ENCODE results near the gene CHRNA3. TPM values are rescaled to one million over a fixed set of nuclear protein-coding genes. Genes with fewer than 3 reads are reported as not detected.

Gene CHRNA3
- polyA plus RNA-seq, 1 of the 3 experiments (the other 2 are of a cell fraction) = 2.3 TPM

DNA sequence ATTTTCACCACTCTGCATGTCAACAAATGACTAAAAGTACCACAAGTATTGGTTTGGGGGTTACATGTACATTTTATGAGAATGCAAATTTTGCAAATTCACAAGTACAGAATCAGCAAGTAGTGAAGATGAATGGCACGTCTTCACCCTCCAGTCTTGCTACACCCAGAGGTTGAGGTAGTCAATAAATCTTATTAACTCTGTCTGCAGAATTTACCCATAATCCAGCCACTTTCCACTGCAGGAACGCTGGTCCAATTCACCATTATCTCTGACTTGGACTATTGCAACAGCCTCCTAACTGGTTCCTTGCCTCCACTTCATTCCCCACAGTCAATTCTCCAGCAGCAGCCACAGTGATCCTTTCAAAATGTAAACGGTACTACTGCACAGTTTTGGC is 70.0 kb downstream of the CHRNA3 start (continued):
- TF ChIP-seq, protein P1, sequence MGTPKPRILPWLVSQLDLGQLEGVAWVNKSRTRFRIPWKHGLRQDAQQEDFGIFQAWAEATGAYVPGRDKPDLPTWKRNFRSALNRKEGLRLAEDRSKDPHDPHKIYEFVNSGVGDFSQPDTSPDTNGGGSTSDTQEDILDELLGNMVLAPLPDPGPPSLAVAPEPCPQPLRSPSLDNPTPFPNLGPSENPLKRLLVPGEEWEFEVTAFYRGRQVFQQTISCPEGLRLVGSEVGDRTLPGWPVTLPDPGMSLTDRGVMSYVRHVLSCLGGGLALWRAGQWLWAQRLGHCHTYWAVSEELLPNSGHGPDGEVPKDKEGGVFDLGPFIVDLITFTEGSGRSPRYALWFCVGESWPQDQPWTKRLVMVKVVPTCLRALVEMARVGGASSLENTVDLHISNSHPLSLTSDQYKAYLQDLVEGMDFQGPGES (IDR thresholded peaks at IDR 0.05; ENCODE audit: low read depth, low read length) = no peak

DNA sequence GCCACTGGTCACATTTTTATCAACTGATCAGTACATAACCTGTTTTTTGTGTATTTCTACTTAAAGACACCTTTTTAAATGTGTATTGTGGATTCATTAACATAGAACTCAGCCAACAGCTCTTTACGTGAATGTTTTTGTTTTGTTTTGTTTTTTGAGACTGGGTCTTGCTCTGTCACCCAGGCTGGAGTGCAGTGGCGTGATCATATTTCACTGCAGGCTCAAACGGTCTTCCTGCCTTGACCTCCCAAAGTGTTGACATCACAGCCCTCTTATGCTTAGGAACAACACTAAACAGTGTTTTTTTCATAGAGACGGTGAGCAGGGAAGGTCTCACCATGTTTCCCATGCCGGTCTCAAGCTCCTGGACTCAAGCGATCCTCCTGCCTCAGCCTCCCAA is 70.6 kb downstream of the CHRNA3 start:
- Histone ChIP-seq H3K9me3 (no peaks in the 10 kb centered on the region), H3K27me3 (ENCODE audit: insufficient read depth) (no peaks in the 10 kb centered on the region), H3K4me2 (no peak overlapping the region), H2AFZ (ENCODE audit: low read depth) (no peak overlapping the region), H3K4me1 (ENCODE audit: control insufficient read depth in 1 of 2, insufficient read depth in 2 of 2, low read depth in 1 of 2, low read length in 1 of 2) (no peaks in the 10 kb centered on the region), H3K9ac (no peak overlapping the region), H3K9me2 (no peaks in the 10 kb centered on the region), H3K36me3 (replicated peaks in 1 of 2; ENCODE audit: control insufficient read depth in 1 of 2, insufficient read depth in 2 of 2, low read length in 1 of 2) (peaks cover 47 to 53% of the 10 kb centered on the region in 2 experiments), H3K4me3 (ENCODE audit: low read depth in 2 of 2, low read length in 1 of 2) (no peak overlapping the region), H3K27ac (ENCODE audit: low read depth in 2 of 2, low read length in 1 of 2) (no peak overlapping the region), H4K20me1 (ENCODE audit: insufficient read depth) (no peaks in the 10 kb centered on the region), H3K79me2 (ENCODE audit: insufficient read depth) (no peaks in the 10 kb centered on the region), H3F3A (replicated peaks; ENCODE audit: insufficient read depth) (peaks cover 11% of the 10 kb centered on the region)
- POLR2A ChIA-PET = interaction anchor here (2.0 kb wide), 1 partner anchor 9 kb away, joined by 4 read pairs; no protein-coding TSS in a partner anchor
- no peak for DNase-seq
- CTCF ChIA-PET = interaction anchor here (0.8 to 1.3 kb wide), 3 partner anchors 10 to 66 kb away, joined by 3 to 7 read pairs (median 4); partner anchors contain the start of gene PSMA4
- TF ChIP-seq MXI1 (IDR thresholded peaks at IDR 0.05; ENCODE audit: low read depth, low read length) = no peak
- TF ChIP-seq, protein P2, sequence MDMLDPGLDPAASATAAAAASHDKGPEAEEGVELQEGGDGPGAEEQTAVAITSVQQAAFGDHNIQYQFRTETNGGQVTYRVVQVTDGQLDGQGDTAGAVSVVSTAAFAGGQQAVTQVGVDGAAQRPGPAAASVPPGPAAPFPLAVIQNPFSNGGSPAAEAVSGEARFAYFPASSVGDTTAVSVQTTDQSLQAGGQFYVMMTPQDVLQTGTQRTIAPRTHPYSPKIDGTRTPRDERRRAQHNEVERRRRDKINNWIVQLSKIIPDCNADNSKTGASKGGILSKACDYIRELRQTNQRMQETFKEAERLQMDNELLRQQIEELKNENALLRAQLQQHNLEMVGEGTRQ (IDR thresholded peaks at IDR 0.05; ENCODE audit: borderline replicate concordance, low read depth, low read length) = no peak
- TF ChIP-seq YY1 (IDR thresholded peaks at IDR 0.05; ENCODE audit: low read depth) = no peak
- no peak for TF ChIP-seq FOXJ3 (CRISPR knock-in tag; IDR thresholded peaks at IDR 0.05)
- TF ChIP-seq SIN3A (IDR thresholded peaks at IDR 0.05; ENCODE audit: borderline replicate concordance, low read depth, low read length) = no peak
- 87% methylated on average over 6 of the region's 6 CpGs for WGBS (ENCODE audit: low lambda C conversion rate)

Small RNAs within 50 kb of the gene (small RNA-seq; reads per million reads assigned to genes)
- 0 reads per million in 7 experiments for gene AC067863.2

Other genes with a start within 250 kb of the CHRNA3 start
- gene IREB2, start 182.8 kb downstream of the CHRNA3 start, polyA plus RNA-seq (2012; rRNA removed) = 9.5 and 13.7 TPM in 2 replicates
- gene HYKK, start 113.4 kb downstream of the CHRNA3 start, polyA plus RNA-seq (2012; rRNA removed) = 2.2 and 2.8 TPM in 2 replicates
- 212 and 251 TPM in 2 replicates for gene PSMA4, start 80.6 kb downstream of the CHRNA3 start, polyA plus RNA-seq (2012; rRNA removed)
- gene CHRNA5, start 55.5 kb downstream of the CHRNA3 start, polyA plus RNA-seq (2012; rRNA removed) = 5.3 and 5.5 TPM in 2 replicates
- gene CHRNB4, start 20.2 kb upstream of the CHRNA3 start, polyA plus RNA-seq (2012; rRNA removed) = 0.30 and 0.55 TPM in 2 replicates
- 12.7 and 17.9 TPM in 2 replicates for gene ADAMTS7, start 190.5 kb upstream of the CHRNA3 start, polyA plus RNA-seq (2012; rRNA removed)